Panc1 (cell line): Measurements from ENCODE around the gene FAM229B.

Source experiments
- CTCF ChIP-seq: fragments of 450-650 bp; IDR thresholded peaks from 2 replicates; pipeline ENCODE4 v1.5.1; 2017; ENCODE audit warnings: mild to moderate bottlenecking
- REST ChIP-seq, 2 experiments: IDR thresholded peaks; 2 replicates each; pipeline ENCODE4 v1.6.1; 2011 to 2012; ENCODE audit warnings: low read depth in 2 of 2, control low read depth in 1 of 2, low read length in 1 of 2, mild to moderate bottlenecking in 1 of 2, moderate library complexity in 1 of 2; ENCODE audit not compliant: insufficient read depth in 1 of 2
- TCF7L2 ChIP-seq: IDR thresholded peaks from 2 replicates; pipeline ENCODE4 v1.6.1; 2011; ENCODE audit warnings: mild to moderate bottlenecking, low read depth, low read length, inconsistent platforms

GRCh38 chr6:112062966-112063365 lies 24.4 kb upstream of the FAM229B start:
- TF ChIP-seq CTCF, result no peak
- TF ChIP-seq REST (IDR thresholded peaks at IDR 0.05; ENCODE audit: insufficient read depth in 1 of 2, low read depth in 2 of 2, low read length in 1 of 2), result no peak
- no peak for TF ChIP-seq TCF7L2
